Activated effector memory CD4-positive, alpha-beta T cell treated with Interleukin-2 at 50 U/mL for 16 hours (primary cell): ENCODE measurements around the gene EPO.
"Not testable (repeated sequence)": the region's sequence is repeated elsewhere in the genome, so short reads cannot be mapped to it uniquely, and the experiment has no call there.

Experiments
- DNase-seq: peaks from one replicate; pipeline ENCODE4 v3.0.0-alpha.2; 2020

Gene EPO

GRCh38 chr7:100744605-100745004, 24.3 kb downstream of the EPO start:
- DNase-seq, result no peak

GRCh38 chr7:100745184-100745583, 24.9 kb downstream of the EPO start:
- DNase-seq, result no peak

- no peak for DNase-seq
These were observed 32.7 kb downstream of the EPO start for GRCh38 chr7:100752994-100753393.

- DNase-seq, result no peak
These were observed 33.5 kb downstream of the EPO start for GRCh38 chr7:100753750-100754149.

- DNase-seq, result no peak
These were observed 39.3 kb downstream of the EPO start for GRCh38 chr7:100759357-100760171.

GRCh38 chr7:100762841-100763240, 42.6 kb downstream of the EPO start:
- DNase-seq, result not testable (repeated sequence)

GRCh38 chr7:100763556-100764140, 43.4 kb downstream of the EPO start:
- no peak for DNase-seq

GRCh38 chr7:100764841-100765240, 44.6 kb downstream of the EPO start:
- DNase-seq, result no peak

- no peak for DNase-seq
These were observed 45.0 kb downstream of the EPO start for GRCh38 chr7:100765250-100765649.

- DNase-seq, result no peak
These were observed 48.5 kb downstream of the EPO start for GRCh38 chr7:100768784-100769183.
